HepG2 (cell line): Measurements from ENCODE around the gene CHPF.

Experiments used
- CTCF ChIP-seq: sonication (generic); formaldehyde crosslinking; IDR thresholded peaks from 2 replicates; pipeline ENCODE4 v1.5.0; 2020; ENCODE audit warnings: mild to moderate bottlenecking, missing genetic modification reagents, moderate library complexity
- ZNF253 ChIP-seq: sonication (generic); formaldehyde crosslinking; IDR thresholded peaks from 2 replicates; pipeline ENCODE4 v1.8.0; 2022; ENCODE audit warnings: mild to moderate bottlenecking, missing genetic modification reagents, borderline replicate concordance
- ZSCAN25 ChIP-seq: sonication (generic); formaldehyde crosslinking; IDR thresholded peaks from 2 replicates; pipeline ENCODE4 v1.8.0; 2022; ENCODE audit warnings: mild to moderate bottlenecking, missing genetic modification reagents

- TF ChIP-seq CTCF (CRISPR knock-in tag) (no peak), ZNF253 (CRISPR knock-in tag) (no peak), ZSCAN25 (CRISPR knock-in tag) (no peak)
These were observed 12.8 kb upstream of the CHPF start for GRCh38 chr2:219556413-219556812.
